Fibroblast of lung (primary cell): Measurements from ENCODE around the gene SUGCT. TPM values are rescaled to one million over a fixed set of nuclear protein-coding genes. Genes with fewer than 3 reads are reported as not detected.

Experiments
- DNase-seq, 2 donors: peaks; one replicate each; pipeline versions ENCODE4 v3.0.0 to v3.0.0-alpha.2; 2010; ENCODE audit warnings: low read depth in 2 of 2
- H2AFZ ChIP-seq: 2 replicates; pipeline ENCODE4 v1.5.1; 2012; ENCODE audit warnings: low read length, control low read depth, inconsistent platforms
- H3K27ac ChIP-seq: 2 replicates; pipeline ENCODE4 v1.5.1; 2011; ENCODE audit warnings: low read length, control low read depth; ENCODE audit not compliant: insufficient read depth
- H3K27me3 ChIP-seq: 2 replicates; pipeline ENCODE4 v1.5.1; 2011; ENCODE audit warnings: mild to moderate bottlenecking, low read length; ENCODE audit not compliant: control insufficient read depth, insufficient read depth
- H3K36me3 ChIP-seq: 2 replicates; pipeline ENCODE4 v1.5.1; 2011; ENCODE audit warnings: low read length; ENCODE audit not compliant: control insufficient read depth, insufficient read depth
- H3K4me1 ChIP-seq: 2 replicates; pipeline ENCODE4 v1.5.1; 2011; ENCODE audit warnings: low read length; ENCODE audit not compliant: control insufficient read depth, insufficient read depth; ENCODE audit errors: extremely low read depth
- H3K4me2 ChIP-seq: 2 replicates; pipeline ENCODE4 v1.5.1; 2011; ENCODE audit warnings: low read length, control low read depth; ENCODE audit not compliant: insufficient read depth; ENCODE audit errors: extremely low read depth
- H3K4me3 ChIP-seq, 4 experiments: fragments of 200-600 bp in 1 of 4; sonication (generic) in 1 of 4; replicated peaks in 1 of 4; 2 replicates each; pipeline ENCODE4 v1.5.1; 2011 to 2016; ENCODE audit warnings: low read length in 4 of 4, low read depth in 3 of 4, mild to moderate bottlenecking in 3 of 4, control low read depth in 2 of 4, inconsistent platforms in 1 of 4, mixed read lengths in 1 of 4; ENCODE audit not compliant: insufficient read depth in 1 of 4; ENCODE audit errors: control extremely low read depth in 1 of 4
- H3K79me2 ChIP-seq: 2 replicates; pipeline ENCODE4 v1.5.1; 2012; ENCODE audit warnings: mild to moderate bottlenecking, low read length, inconsistent platforms; ENCODE audit not compliant: control insufficient read depth, insufficient read depth
- H3K9ac ChIP-seq: 2 replicates; pipeline ENCODE4 v1.5.1; 2011; ENCODE audit warnings: mild to moderate bottlenecking, low read length, control low read depth; ENCODE audit not compliant: insufficient read depth
- H3K9me3 ChIP-seq: 2 replicates; pipeline ENCODE4 v1.5.1; 2012; ENCODE audit warnings: low read depth, low read length; ENCODE audit not compliant: control insufficient read depth, insufficient read depth
- H4K20me1 ChIP-seq: 2 replicates; pipeline ENCODE4 v1.5.1; 2011; ENCODE audit warnings: low read length; ENCODE audit not compliant: control insufficient read depth, insufficient read depth; ENCODE audit errors: extremely low read depth
- CTCF ChIP-seq, 2 donors: IDR thresholded peaks in 1 of 2; conservative IDR thresholded peaks in 1 of 2; 1 replicate in 1 of 2; 2 replicates in 1 of 2; pipeline ENCODE4 v1.5.1; 2011 to 2012; ENCODE audit warnings: low read length in 2 of 2, control low read depth in 1 of 2, inconsistent platforms in 1 of 2, low read depth in 1 of 2, mild to moderate bottlenecking in 1 of 2
- EZH2 ChIP-seq: IDR thresholded peaks from 2 replicates; pipeline ENCODE4 v1.5.1; 2012; ENCODE audit warnings: low read length, control low read depth, mild to moderate bottlenecking; ENCODE audit errors: missing control alignments
- polyA plus RNA-seq, 2 donors: library from polyadenylated mRNA; depleted of rRNA in 1 of 2; stranded (reverse) in 1 of 2; unstranded in 1 of 2; fragments of >200 nt; gene quantifications; 2 replicates each; pipeline ENCODE4 v1.2.1, GENCODE V29; 2011 to 2012; ENCODE audit warnings: missing spikeins in 1 of 2
- total RNA-seq: library from RNA; depleted of rRNA; stranded (reverse); fragments of >200 nt; gene quantifications from 2 replicates; pipeline ENCODE4 v1.2.1, GENCODE V29; 2014

SUGCT gene
- total and polyA plus RNA-seq, 2 donors (not counting 1 experiment from before 2014, with no cell fraction given) = 8.4 to 16.5 TPM

- Histone ChIP-seq H2AFZ (no peak overlapping the region), H3K27me3 (no peaks in the 10 kb centered on the region), H3K4me2 (no peak overlapping the region), H3K9me3 (no peaks in the 10 kb centered on the region), H3K79me2 (no peaks in the 10 kb centered on the region), H3K4me1 (no peaks in the 10 kb centered on the region), H3K9ac (no peak overlapping the region), H3K4me3 (no peak overlapping the region), H3K27ac (no peak overlapping the region), H3K36me3 (no peaks in the 10 kb centered on the region), H4K20me1 (no peaks in the 10 kb centered on the region)
- no peak for DNase-seq
- TF ChIP-seq EZH2 = no peak
- no peak for TF ChIP-seq CTCF (conservative IDR thresholded peaks at IDR 0.05 in 1 of 2, IDR thresholded peaks at IDR 0.05 in 1 of 2; ENCODE audit: low read depth in 1 of 2, low read length in 2 of 2)
These were observed 358.1 kb downstream of the SUGCT start for GRCh38 chr7:40492946-40493345.

- H3K4me2 ChIP-seq = no peak overlapping the region
These were observed 358.8 kb downstream of the SUGCT start for GRCh38 chr7:40493609-40494051.

DNA sequence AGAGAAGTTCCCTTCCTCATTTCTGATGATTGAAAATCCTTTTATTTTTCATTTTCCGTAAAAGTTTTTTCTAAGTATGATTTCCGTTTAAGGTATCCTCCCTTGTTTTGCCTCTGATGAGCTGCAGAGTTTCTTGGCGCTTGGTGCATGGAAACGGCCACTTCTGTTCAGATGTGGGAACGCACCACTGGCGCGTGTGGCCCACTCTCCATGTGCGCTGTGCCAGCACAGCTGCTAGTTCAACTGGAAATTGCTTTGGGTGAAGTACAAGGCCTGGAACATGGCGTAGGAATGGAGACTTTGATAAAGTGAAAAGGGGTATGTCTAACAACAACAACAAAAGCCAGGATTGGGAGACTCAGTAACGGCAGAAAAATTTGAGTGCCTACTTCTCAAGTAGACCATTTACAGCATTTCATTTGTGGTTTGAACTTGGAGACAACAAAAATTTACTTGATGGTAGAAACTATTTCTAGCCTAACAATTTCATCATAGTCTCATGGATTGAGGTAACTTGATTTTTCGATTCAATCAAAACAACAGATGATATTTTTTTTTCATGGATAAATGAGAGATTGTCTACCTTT, 364.2 kb downstream of the SUGCT start:
- DNase-seq = peak in 1 of 2 donors; percentile 42
- H3K27me3 ChIP-seq = no peaks in the 10 kb centered on the region
- H3K4me3 ChIP-seq = no peak overlapping the region
- no peaks in the 10 kb centered on the region for H3K36me3 ChIP-seq
- no peaks in the 10 kb centered on the region for H3K4me1 ChIP-seq
- H3K79me2 ChIP-seq = no peaks in the 10 kb centered on the region
- no peaks in the 10 kb centered on the region for H4K20me1 ChIP-seq
- H3K9ac ChIP-seq = no peak overlapping the region
- H3K27ac ChIP-seq = no peak overlapping the region
- TF ChIP-seq CTCF (conservative IDR thresholded peaks at IDR 0.05 in 1 of 2, IDR thresholded peaks at IDR 0.05 in 1 of 2; ENCODE audit: low read depth in 1 of 2, low read length in 2 of 2) (no peak), EZH2 (no peak)
- H2AFZ ChIP-seq = no peak overlapping the region
- no peaks in the 10 kb centered on the region for H3K9me3 ChIP-seq
- H3K4me2 ChIP-seq = no peak overlapping the region

More at GRCh38 chr7:40493609-40494051, 358.8 kb downstream of the SUGCT start:
- TF ChIP-seq CTCF (conservative IDR thresholded peaks at IDR 0.05 in 1 of 2, IDR thresholded peaks at IDR 0.05 in 1 of 2; ENCODE audit: low read depth in 1 of 2, low read length in 2 of 2) = no peak
- no peak for TF ChIP-seq EZH2
- Histone ChIP-seq H3K9me3 (no peaks in the 10 kb centered on the region), H3K4me1 (no peaks in the 10 kb centered on the region), H3K27me3 (no peaks in the 10 kb centered on the region), H3K27ac (no peak overlapping the region), H3K79me2 (no peaks in the 10 kb centered on the region), H3K9ac (no peak overlapping the region), H3K36me3 (no peaks in the 10 kb centered on the region), H2AFZ (no peak overlapping the region), H4K20me1 (no peaks in the 10 kb centered on the region), H3K4me3 (no peak overlapping the region)
- peak in 1 of 2 donors; percentile 26 for DNase-seq
